ENCODE measurements around the gene LTBP1. TPM values are rescaled to one million over a fixed set of nuclear protein-coding genes. Genes with fewer than 3 reads are reported as not detected.

The LTBP1 gene
- total RNA-seq, 2 experiments from 2014 or later: 0.06 TPM; not detected in 1

DNA sequence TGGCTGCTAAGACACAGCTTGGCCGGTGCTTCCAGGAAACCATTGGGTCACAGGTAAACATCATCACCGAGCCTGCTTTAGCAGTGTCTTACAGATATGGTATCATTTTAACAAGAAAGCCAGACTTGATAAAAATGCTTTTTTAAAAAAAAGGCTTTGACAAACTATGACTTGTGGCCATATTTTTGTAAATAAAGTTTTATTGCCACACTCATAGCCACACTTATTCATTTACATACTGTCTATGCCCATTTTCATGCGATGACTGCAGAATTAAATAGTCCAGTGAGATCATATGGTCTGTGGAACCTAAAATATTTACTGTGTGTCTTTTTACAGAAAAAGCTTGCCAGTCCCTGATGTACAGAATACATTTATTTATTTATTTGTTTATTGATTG lies 242.0 kb downstream of the LTBP1 start:
- ATAC-seq (ENCODE audit: poor library complexity) (no peak), DNase-seq (no peak)
- Mint-ChIP-seq H3K27ac (no peak overlapping the region), H3K9me3 (no peaks in the 10 kb centered on the region), H3K27me3 (no peaks in the 10 kb centered on the region), H3K36me3 (ENCODE audit: low read depth) (no peaks in the 10 kb centered on the region), H3K4me3 (no peak overlapping the region), H3K4me1 (ENCODE audit: low read depth) (no peaks in the 10 kb centered on the region)
- ChIA-PET POLR2A (no interaction called here), CTCF (no interaction called here)
- Histone ChIP-seq H3K4me1 (ENCODE audit: insufficient read depth, low read length) (no peaks in the 10 kb centered on the region), H3K27ac (ENCODE audit: low read depth in 1 of 2, low read length in 2 of 2) (no peak overlapping the region), H3K9me3 (ENCODE audit: control insufficient read depth in 1 of 2, insufficient read depth in 1 of 2, low read length in 2 of 2) (no peaks in the 10 kb centered on the region), H3K36me3 (ENCODE audit: insufficient read depth, low read length) (no peaks in the 10 kb centered on the region), H3K4me3 (ENCODE audit: low read length) (no peak overlapping the region), H3K27me3 (ENCODE audit: control insufficient read depth in 1 of 2, insufficient read depth in 2 of 2, low read length in 2 of 2) (no peaks in the 10 kb centered on the region)
- TF ChIP-seq, protein P1, sequence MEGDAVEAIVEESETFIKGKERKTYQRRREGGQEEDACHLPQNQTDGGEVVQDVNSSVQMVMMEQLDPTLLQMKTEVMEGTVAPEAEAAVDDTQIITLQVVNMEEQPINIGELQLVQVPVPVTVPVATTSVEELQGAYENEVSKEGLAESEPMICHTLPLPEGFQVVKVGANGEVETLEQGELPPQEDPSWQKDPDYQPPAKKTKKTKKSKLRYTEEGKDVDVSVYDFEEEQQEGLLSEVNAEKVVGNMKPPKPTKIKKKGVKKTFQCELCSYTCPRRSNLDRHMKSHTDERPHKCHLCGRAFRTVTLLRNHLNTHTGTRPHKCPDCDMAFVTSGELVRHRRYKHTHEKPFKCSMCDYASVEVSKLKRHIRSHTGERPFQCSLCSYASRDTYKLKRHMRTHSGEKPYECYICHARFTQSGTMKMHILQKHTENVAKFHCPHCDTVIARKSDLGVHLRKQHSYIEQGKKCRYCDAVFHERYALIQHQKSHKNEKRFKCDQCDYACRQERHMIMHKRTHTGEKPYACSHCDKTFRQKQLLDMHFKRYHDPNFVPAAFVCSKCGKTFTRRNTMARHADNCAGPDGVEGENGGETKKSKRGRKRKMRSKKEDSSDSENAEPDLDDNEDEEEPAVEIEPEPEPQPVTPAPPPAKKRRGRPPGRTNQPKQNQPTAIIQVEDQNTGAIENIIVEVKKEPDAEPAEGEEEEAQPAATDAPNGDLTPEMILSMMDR (IDR thresholded peaks at IDR 0.05): no peak
- intact Hi-C loops (cut with DNase I, micrococcal nuclease): no loop called here

DNA sequence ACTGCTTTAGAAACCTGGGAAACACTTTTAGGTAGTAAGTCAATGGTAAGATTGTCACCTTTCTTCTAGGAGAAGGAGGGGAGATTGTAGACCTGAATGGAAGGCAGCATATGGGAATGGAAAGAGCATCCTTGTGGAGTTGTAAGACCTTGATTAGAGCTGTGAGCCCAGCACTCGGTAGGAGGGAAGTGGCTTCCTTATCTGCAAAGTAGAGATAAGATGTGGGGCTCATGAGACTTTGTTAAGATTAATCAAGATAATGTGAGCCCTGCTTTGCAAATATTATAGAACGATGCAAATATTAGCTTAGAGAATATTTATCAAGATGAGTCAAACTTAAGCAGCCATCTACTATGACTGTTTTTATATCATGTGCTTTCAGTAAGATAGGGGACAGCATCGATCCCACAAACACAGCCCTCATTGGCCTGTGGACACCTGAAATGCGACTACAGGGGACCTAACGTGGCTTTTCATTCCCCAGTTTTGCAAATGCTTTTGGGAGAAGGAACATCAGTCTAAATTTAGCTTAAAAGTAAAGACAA lies 243.7 kb downstream of the LTBP1 start:
- no peaks in the 10 kb centered on the region for H3K4me1 Mint-ChIP-seq (ENCODE audit: low read depth)
- TF ChIP-seq, protein P1 (IDR thresholded peaks at IDR 0.05): no peak
- no peak overlapping the region for H3K27ac Mint-ChIP-seq

DNA sequence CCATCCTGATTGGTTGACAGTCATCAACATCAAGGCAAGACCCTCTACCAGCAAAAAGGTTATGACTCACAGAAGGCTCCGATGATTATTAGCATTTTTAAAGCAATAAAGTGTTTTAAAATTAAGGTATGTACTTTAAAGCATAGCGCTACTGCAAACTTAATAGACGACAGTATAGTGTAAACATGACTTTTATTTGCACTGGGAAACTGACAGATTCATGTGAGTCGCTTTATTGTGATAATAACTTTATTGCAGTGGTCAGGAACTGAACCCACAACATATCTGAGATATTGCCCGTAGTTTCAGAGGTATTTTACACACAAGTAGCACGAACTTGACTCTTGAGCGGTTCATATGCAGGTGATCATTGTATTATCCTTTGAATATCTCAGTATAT lies 249.1 kb downstream of the LTBP1 start:
- intact Hi-C loops (cut with DNase I, micrococcal nuclease): no loop called here
- Mint-ChIP-seq H3K4me3 (no peak overlapping the region), H3K9me3 (peaks cover 2% of the 10 kb centered on the region), H3K27ac (no peak overlapping the region), H3K27me3 (peaks cover 12% of the 10 kb centered on the region), H3K36me3 (ENCODE audit: low read depth) (no peaks in the 10 kb centered on the region), H3K4me1 (ENCODE audit: low read depth) (no peaks in the 10 kb centered on the region)
- no peaks in the 10 kb centered on the region for H3K4me1 ChIP-seq (ENCODE audit: insufficient read depth, low read length)
- no peak for DNase-seq
- H3K9me3 ChIP-seq (ENCODE audit: control insufficient read depth in 1 of 2, insufficient read depth in 1 of 2, low read length in 2 of 2): no peaks in the 10 kb centered on the region
- no peaks in the 10 kb centered on the region for H3K27me3 ChIP-seq (ENCODE audit: control insufficient read depth in 1 of 2, insufficient read depth in 2 of 2, low read length in 2 of 2)
- no peaks in the 10 kb centered on the region for H3K36me3 ChIP-seq (ENCODE audit: insufficient read depth, low read length)
- no peak for ATAC-seq (ENCODE audit: poor library complexity)
- ChIA-PET POLR2A (no interaction called here), CTCF (no interaction called here)
- H3K4me3 ChIP-seq (ENCODE audit: low read length): no peak overlapping the region
- H3K27ac ChIP-seq (ENCODE audit: low read depth in 1 of 2, low read length in 2 of 2): no peak overlapping the region
- TF ChIP-seq, protein P1 (IDR thresholded peaks at IDR 0.05): no peak

More for the DNA sequence above, 243.7 kb downstream of the LTBP1 start:
- ATAC-seq (ENCODE audit: poor library complexity) (no peak), DNase-seq (no peak)
- no peaks in the 10 kb centered on the region for H3K27me3 ChIP-seq (ENCODE audit: control insufficient read depth in 1 of 2, insufficient read depth in 2 of 2, low read length in 2 of 2)
- H3K36me3 ChIP-seq (ENCODE audit: insufficient read depth, low read length): no peaks in the 10 kb centered on the region
- H3K27ac ChIP-seq (ENCODE audit: low read depth in 1 of 2, low read length in 2 of 2): no peak overlapping the region
- Mint-ChIP-seq H3K36me3 (ENCODE audit: low read depth) (no peaks in the 10 kb centered on the region), H3K27me3 (no peaks in the 10 kb centered on the region), H3K4me3 (no peak overlapping the region), H3K9me3 (no peaks in the 10 kb centered on the region)
- POLR2A ChIA-PET: no interaction called here
- no peaks in the 10 kb centered on the region for H3K4me1 ChIP-seq (ENCODE audit: insufficient read depth, low read length)
- H3K9me3 ChIP-seq (ENCODE audit: control insufficient read depth in 1 of 2, insufficient read depth in 1 of 2, low read length in 2 of 2): no peaks in the 10 kb centered on the region
- CTCF ChIA-PET: no interaction called here
- no peak overlapping the region for H3K4me3 ChIP-seq (ENCODE audit: low read length)
- intact Hi-C loops (cut with DNase I, micrococcal nuclease): no loop called here
